NT2/D1 (cell line): ENCODE data around the gene ZNF235.

ENCODE experiments used
- SUZ12 ChIP-seq: IDR thresholded peaks from 2 replicates; pipeline ENCODE4 v1.6.1; 2011; ENCODE audit not compliant: insufficient read length, insufficient read depth; ENCODE audit errors: extremely low read depth
- YY1 ChIP-seq: IDR thresholded peaks from 2 replicates; pipeline ENCODE4 v1.6.1; 2011; ENCODE audit not compliant: insufficient read length, insufficient read depth
- ZNF274 ChIP-seq: IDR thresholded peaks from 2 replicates; pipeline ENCODE4 v1.6.1; 2011; ENCODE audit warnings: mild to moderate bottlenecking, low read depth, low read length

DNA sequence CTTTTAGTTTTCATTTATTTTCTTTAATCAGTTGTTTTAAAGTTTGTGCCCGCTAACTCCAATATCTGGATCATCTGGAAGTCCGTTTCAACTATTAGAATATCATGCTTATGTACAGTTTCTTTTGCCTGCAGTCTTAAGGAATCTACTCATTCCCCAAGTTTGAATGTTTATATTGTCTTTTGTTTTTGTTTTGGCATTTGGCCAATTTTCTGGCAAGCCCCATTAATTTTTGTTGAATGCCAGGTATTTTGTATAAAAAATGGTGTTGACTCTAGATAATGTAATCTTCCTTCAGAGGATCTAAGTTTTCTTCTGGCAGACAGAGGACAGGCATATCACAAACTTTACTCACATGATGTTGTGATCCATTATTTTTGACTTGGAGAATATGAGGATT lies 11.1 kb upstream of the ZNF235 start:
- TF ChIP-seq YY1 (no peak), SUZ12 (no peak), ZNF274 (no peak)
